Small intestine (tissue), 7 donors: ENCODE results near the gene TEX10. TPM values are rescaled to one million over a fixed set of nuclear protein-coding genes. Genes with fewer than 3 reads are reported as not detected.

ENCODE experiments used
- DNase-seq, 2 donors: peaks; one replicate each; pipeline versions ENCODE4 v3.0.0 to v3.0.0-alpha.2; 2013
- FAIRE-seq: peaks from 2 replicates; lab custom pipeline; 2012; peaks lifted over from hg19 to GRCh38; lab: Jason Lieb, UNC
- H3K27ac ChIP-seq, 3 donors: one replicate each; pipeline ENCODE4 v1.5.1; 2013; ENCODE audit warnings: low read length in 2 of 3, mild to moderate bottlenecking in 2 of 3, control low read depth in 1 of 3, inconsistent platforms in 1 of 3, low read depth in 1 of 3, moderate library complexity in 1 of 3
- H3K27me3 ChIP-seq, 3 donors: one replicate each; pipeline ENCODE4 v1.6.1; 2013; ENCODE audit warnings: low read length in 3 of 3, inconsistent platforms in 1 of 3; ENCODE audit not compliant: control insufficient read depth in 3 of 3, insufficient read depth in 3 of 3
- H3K36me3 ChIP-seq, 3 donors: one replicate each; pipeline ENCODE4 v1.6.1; 2013; ENCODE audit warnings: low read length in 3 of 3, inconsistent platforms in 1 of 3, low read depth in 1 of 3, mild to moderate bottlenecking in 1 of 3, moderate library complexity in 1 of 3; ENCODE audit not compliant: control insufficient read depth in 3 of 3, insufficient read depth in 2 of 3
- H3K4me1 ChIP-seq, 3 donors: one replicate each; pipeline ENCODE4 v1.6.1; 2013; ENCODE audit warnings: low read length in 2 of 3, inconsistent platforms in 1 of 3, low read depth in 1 of 3, mild to moderate bottlenecking in 1 of 3, moderate library complexity in 1 of 3; ENCODE audit not compliant: control insufficient read depth in 3 of 3, insufficient read depth in 2 of 3
- H3K4me3 ChIP-seq, 3 donors: one replicate each; pipeline ENCODE4 v1.5.1; 2013; ENCODE audit warnings: low read length in 3 of 3, control low read depth in 1 of 3, inconsistent platforms in 1 of 3, low read depth in 1 of 3, mild to moderate bottlenecking in 1 of 3, moderate library complexity in 1 of 3
- H3K9me3 ChIP-seq, 2 donors: one replicate each; pipeline ENCODE4 v1.6.1; 2013; ENCODE audit warnings: low read depth in 1 of 2, low read length in 1 of 2; ENCODE audit not compliant: control insufficient read depth in 2 of 2, insufficient read depth in 1 of 2
- WGBS, 3 donors: extraction: QIAGEN DNeasy Blood & Tissue Kit; methylation state at CpG; one replicate each; pipeline ENCODE4 v1.1.7; 2013; 5-methylcytosine and 5-hydroxymethylcytosine counted together
- polyA plus RNA-seq, 4 donors: library from polyadenylated mRNA; stranded (reverse) in 3 of 4; unstranded in 1 of 4; fragments of 200-250 nt in 3 of 4; fragments of 120-200 nt in 1 of 4; gene quantifications; one replicate each; pipeline versions ENCODE4 v1.2.1 to v1.2.3, GENCODE V29; 2013
- donor health status: healthy with polysubstance abuse.
- donor health status: control.
- donor health status: control.
- donor health status: Bipolar disorder and iron deficiency.
- donor health status: healthy.

Gene TEX10
- polyA plus RNA-seq, 4 donors, result 4.1 to 21.7 (median 5.6) TPM

DNA sequence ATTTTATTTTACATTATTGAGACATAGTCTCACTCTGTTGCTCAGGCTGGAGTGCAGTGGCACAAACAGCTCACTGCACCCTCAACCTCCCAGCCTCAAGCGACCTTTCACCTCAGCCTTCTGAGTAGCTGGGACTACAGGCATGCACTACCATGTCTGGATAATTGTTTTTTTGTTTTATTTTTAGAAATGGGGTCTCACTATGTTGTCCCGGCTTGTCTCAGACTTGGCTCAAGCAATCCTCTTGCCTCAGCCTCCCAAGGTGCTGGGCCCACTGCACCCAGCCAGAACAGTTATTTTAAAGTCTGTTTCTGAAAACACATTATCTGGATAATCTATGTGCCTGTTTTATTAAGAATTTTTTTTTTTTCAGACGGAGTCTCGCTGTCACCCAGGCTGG lies 62.0 kb downstream of the TEX10 start:
- Histone ChIP-seq H3K36me3 (peaks cover 10 to 48% (median 15%) of the 10 kb centered on the region in 3 donors), H3K4me3 (no peak overlapping the region), H3K27me3 (no peaks in the 10 kb centered on the region), H3K9me3 (peaks cover 0 to 23% of the 10 kb centered on the region in 2 donors), H3K4me1 (no peaks in the 10 kb centered on the region), H3K27ac (no peak overlapping the region)
- FAIRE-seq, result no peak
- 96 to 98% (median 98%) methylated on average over 4 of the region's 4 CpGs for WGBS, 3 donors
- DNase-seq, result no peak

- 96 to 97% (median 97%) methylated on average over 5 of the region's 5 CpGs for WGBS, 3 donors
- H3K36me3 ChIP-seq, result peaks cover 7 to 37% (median 18%) of the 10 kb centered on the region in 3 donors
- no peak for DNase-seq
Observed at GRCh38 chr9:100287186-100287585, 65.6 kb downstream of the TEX10 start.

GRCh38 chr9:100286257-100286656 lies 66.5 kb downstream of the TEX10 start:
- H3K27me3 ChIP-seq, result no peaks in the 10 kb centered on the region
- peaks cover 7 to 36% (median 15%) of the 10 kb centered on the region in 3 donors for H3K36me3 ChIP-seq
- H3K27ac ChIP-seq, result no peak overlapping the region
- FAIRE-seq (no peak), DNase-seq (no peak)
- H3K4me1 ChIP-seq, result no peaks in the 10 kb centered on the region
- H3K4me3 ChIP-seq, result no peak overlapping the region
- 95 to 97% (median 95%) methylated on average over 6 of the region's 6 CpGs for WGBS, 3 donors
- H3K9me3 ChIP-seq, result peaks cover 0 to 38% of the 10 kb centered on the region in 2 donors

More at GRCh38 chr9:100287186-100287585, 65.6 kb downstream of the TEX10 start:
- H3K27me3 ChIP-seq, result no peaks in the 10 kb centered on the region
- no peak for FAIRE-seq
- H3K27ac ChIP-seq, result no peak overlapping the region
- H3K9me3 ChIP-seq, result peaks cover 0 to 38% of the 10 kb centered on the region in 2 donors
- H3K4me3 ChIP-seq, result no peak overlapping the region
- H3K4me1 ChIP-seq, result no peaks in the 10 kb centered on the region

DNA sequence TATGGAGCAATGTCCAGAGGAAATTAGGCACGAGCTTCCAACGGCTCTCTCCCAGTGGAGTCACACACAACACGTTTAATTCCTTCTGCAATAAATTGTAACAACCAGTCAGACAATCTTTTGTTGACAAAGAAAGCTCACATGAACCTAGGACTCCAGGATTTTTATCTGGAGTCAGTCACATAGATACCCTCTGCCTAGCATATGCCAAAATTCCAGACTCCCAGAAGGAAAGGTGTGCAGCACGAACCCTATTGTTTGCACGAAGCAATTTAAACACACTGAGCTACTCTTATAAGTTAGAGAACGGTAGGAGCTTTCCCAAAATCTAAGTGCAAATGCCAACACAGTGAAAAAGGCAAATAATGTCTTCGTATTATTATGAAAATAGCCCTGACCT lies 67.1 kb downstream of the TEX10 start:
- no peak overlapping the region for H3K27ac ChIP-seq
- H3K27me3 ChIP-seq, result no peaks in the 10 kb centered on the region
- no peak for DNase-seq
- peaks cover 7 to 30% (median 15%) of the 10 kb centered on the region in 3 donors for H3K36me3 ChIP-seq
- 96 to 99% (median 97%) methylated on average over 7 of the region's 7 CpGs for WGBS, 3 donors
- peaks cover 0 to 38% of the 10 kb centered on the region in 2 donors for H3K9me3 ChIP-seq
- no peak overlapping the region for H3K4me3 ChIP-seq
- no peaks in the 10 kb centered on the region for H3K4me1 ChIP-seq
- no peak for FAIRE-seq

GRCh38 chr9:100285080-100285479 lies 67.7 kb downstream of the TEX10 start:
- Histone ChIP-seq H3K36me3 (peaks cover 8 to 28% (median 15%) of the 10 kb centered on the region in 3 donors), H3K9me3 (peaks cover 0 to 38% of the 10 kb centered on the region in 2 donors), H3K27ac (no peak overlapping the region), H3K27me3 (no peaks in the 10 kb centered on the region), H3K4me1 (no peaks in the 10 kb centered on the region), H3K4me3 (no peak overlapping the region)
- no peak for FAIRE-seq
- no peak for DNase-seq

DNA sequence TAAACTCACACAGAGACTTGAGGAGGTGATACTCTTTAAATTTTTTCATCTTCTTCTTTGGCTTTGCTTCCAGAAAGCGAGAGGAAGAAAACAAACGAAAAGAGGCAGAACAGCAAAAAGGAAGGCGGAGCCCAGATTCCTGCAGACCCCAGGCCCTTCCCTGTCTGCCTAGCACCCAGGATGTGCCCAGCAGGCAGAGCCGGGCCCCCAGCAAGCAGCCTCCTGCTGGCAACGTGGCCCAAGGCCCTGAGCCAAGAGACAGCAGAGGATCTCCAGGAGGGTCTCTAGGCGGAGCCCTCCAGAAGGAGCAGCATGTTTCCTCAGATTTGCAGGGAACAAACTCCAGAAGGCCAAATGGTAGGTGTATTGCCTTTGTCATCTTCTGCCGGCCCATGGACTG lies 68.5 kb downstream of the TEX10 start:
- WGBS, 3 donors, result 79 to 90% (median 85%) methylated on average over 7 of the region's 7 CpGs
- Histone ChIP-seq H3K4me1 (no peaks in the 10 kb centered on the region), H3K27me3 (no peaks in the 10 kb centered on the region), H3K9me3 (peaks cover 0 to 38% of the 10 kb centered on the region in 2 donors), H3K4me3 (no peak overlapping the region), H3K27ac (no peak overlapping the region), H3K36me3 (peaks cover 6 to 26% (median 18%) of the 10 kb centered on the region in 3 donors)
- DNase-seq, result no peak
- FAIRE-seq, result no peak

GRCh38 chr9:100282388-100282719 lies 70.4 kb downstream of the TEX10 start:
- Histone ChIP-seq H3K36me3 (peaks cover 6 to 21% (median 12%) of the 10 kb centered on the region in 3 donors), H3K27me3 (no peaks in the 10 kb centered on the region), H3K9me3 (peaks cover 0 to 26% of the 10 kb centered on the region in 2 donors), H3K4me1 (no peaks in the 10 kb centered on the region), H3K4me3 (no peak overlapping the region), H3K27ac (no peak overlapping the region)
- FAIRE-seq (no peak), DNase-seq (no peak)
- 94 to 99% (median 98%) methylated on average over 4 of the region's 4 CpGs for WGBS, 3 donors

DNA sequence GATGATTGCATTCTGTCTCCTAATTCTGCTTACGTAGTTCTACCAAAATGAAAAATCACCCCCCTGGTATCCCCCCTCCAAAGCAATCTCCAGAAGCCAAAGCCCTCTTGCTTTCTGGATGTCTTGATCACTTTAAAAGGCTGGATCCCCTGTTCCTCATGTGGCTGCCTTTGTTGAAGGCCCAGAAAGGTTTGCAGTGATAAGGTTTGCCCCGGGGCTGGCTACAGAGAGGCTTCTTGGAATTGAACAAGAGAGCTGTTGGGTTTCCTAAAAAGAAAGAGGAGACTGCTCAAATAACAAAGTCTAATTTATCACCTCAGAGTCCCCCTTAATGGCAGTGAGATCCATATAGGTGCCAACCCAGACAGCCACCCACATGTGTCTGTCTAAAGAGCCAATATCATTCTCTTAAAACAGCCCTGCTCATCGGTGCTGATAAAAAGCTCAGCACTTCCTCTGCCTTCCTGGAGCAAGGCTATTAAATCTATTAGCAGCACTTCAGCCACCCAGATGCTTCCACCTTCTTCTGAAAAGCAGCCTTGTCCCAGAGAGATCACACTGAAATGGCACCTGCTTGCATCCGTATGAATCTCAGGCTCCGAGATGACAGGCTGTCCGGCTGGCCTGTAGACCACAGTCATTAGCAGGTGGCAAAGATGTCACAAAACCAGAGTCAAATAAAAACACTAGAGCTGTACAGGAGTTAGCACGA lies 70.9 kb downstream of the TEX10 start:
- FAIRE-seq (no peak), DNase-seq (no peak)
- Histone ChIP-seq H3K4me3 (no peak overlapping the region), H3K27ac (no peak overlapping the region), H3K27me3 (no peaks in the 10 kb centered on the region), H3K36me3 (peaks cover 6 to 20% (median 9%) of the 10 kb centered on the region in 3 donors), H3K9me3 (peaks cover 0 to 20% of the 10 kb centered on the region in 2 donors), H3K4me1 (no peaks in the 10 kb centered on the region)
- WGBS, 3 donors, result 91 to 93% (median 92%) methylated on average over 7 of the region's 7 CpGs
